ENCODE results near the gene BSN.

Gene BSN

DNA sequence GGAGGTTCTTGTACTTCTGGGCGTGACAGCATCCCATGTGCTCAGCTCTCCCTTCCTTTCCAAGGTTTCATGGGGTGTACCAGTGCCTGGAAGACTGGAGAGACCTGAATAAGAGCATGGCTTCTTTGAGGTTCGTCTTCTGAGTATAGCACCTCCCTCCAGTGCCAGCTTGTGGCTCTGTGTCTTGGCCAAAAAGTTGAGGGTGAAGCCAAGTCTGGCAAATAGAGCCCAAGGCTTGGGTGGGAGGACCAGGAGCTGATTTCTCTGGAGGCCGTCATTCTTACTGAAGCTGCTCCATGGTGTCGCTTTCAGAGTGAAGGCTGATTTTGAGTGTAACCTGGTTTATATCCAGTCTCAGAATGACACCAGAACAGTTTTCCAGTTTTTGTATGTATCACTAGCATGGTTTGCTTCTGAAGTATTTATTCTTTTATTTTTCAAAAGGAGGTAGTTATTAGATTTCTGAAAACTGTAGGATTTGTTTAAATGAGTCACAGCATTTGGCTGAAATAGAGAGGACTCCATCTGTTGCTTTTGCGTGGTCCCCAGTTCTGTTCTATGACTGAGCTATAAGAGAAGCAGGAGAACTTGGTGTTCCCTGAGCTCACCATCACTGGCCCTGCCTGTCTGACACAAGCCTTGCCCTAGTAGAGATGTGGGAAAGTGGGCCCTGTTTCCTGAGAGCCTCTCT lies 47.2 kb downstream of the BSN start:
- TF ChIP-seq, protein P1, sequence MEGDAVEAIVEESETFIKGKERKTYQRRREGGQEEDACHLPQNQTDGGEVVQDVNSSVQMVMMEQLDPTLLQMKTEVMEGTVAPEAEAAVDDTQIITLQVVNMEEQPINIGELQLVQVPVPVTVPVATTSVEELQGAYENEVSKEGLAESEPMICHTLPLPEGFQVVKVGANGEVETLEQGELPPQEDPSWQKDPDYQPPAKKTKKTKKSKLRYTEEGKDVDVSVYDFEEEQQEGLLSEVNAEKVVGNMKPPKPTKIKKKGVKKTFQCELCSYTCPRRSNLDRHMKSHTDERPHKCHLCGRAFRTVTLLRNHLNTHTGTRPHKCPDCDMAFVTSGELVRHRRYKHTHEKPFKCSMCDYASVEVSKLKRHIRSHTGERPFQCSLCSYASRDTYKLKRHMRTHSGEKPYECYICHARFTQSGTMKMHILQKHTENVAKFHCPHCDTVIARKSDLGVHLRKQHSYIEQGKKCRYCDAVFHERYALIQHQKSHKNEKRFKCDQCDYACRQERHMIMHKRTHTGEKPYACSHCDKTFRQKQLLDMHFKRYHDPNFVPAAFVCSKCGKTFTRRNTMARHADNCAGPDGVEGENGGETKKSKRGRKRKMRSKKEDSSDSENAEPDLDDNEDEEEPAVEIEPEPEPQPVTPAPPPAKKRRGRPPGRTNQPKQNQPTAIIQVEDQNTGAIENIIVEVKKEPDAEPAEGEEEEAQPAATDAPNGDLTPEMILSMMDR (IDR thresholded peaks at IDR 0.05; ENCODE audit: low read depth, low read length, missing control alignments): no peak
- DNase-seq (ENCODE audit: extremely low read depth, low read depth): no peak

DNA sequence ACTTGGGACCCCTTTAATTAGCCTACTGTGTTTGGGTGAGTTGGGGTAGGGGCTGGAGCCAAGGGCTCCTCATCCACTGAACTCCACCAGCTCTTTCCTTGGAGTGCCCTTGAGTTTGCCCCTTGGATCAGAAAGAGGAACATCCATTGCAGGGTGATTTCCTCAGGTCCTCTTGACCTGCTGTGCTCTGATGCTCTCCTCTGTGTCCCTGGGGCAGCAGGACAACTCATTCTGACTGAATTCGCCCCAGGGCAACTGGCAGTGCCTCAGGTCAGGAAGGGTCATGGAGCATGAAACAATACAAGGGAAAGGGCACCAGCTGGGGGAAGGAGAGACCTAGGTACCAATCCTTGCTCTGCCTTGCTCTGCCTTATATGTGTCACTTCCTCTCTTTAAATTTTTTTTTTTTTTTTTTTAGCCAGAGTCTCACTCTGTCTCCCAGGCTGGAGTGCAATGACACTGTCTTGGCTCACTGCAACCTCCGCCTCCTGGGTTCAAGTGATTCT lies 47.8 kb downstream of the BSN start:
- no peak for DNase-seq (ENCODE audit: extremely low read depth, low read depth)
- TF ChIP-seq, protein P1 (IDR thresholded peaks at IDR 0.05; ENCODE audit: low read depth, low read length, missing control alignments): no peak
- no peak overlapping the region for H3K4me3 ChIP-seq (replicated peaks; ENCODE audit: low read depth, low read length)

More for the DNA sequence above, 47.2 kb downstream of the BSN start:
- H3K4me3 ChIP-seq (replicated peaks; ENCODE audit: low read depth, low read length): no peak overlapping the region

DNA sequence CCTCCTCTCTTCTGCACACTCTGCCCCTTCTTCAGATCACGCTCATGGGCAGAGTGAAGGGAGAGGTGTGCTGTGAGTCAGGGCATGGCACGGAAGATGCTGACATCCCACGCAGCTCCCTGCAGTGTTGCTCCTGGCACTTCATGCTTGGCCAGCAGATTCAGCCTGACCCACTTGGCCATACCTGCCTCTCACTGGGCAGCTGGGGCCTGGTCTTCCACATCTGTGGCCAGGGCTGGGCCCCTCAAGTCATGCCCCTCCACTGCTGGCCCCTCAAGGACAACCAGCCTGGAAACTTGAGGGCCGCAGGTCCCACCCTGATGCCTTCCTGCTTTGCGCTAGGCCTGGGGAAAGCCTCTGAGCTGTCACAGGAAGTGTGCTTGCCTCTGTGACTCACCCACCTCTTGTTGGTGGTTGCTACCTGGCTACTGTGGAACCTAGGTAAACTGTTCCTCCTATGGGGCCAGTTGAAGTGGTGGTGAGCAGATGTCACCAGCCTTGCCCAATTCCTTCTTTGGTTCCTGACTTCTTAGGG lies 48.7 kb downstream of the BSN start:
- H3K4me3 ChIP-seq (replicated peaks; ENCODE audit: low read depth, low read length): no peak overlapping the region
- TF ChIP-seq, protein P1 (IDR thresholded peaks at IDR 0.05; ENCODE audit: low read depth, low read length, missing control alignments): no peak
- no peak for DNase-seq (ENCODE audit: extremely low read depth, low read depth)

DNA sequence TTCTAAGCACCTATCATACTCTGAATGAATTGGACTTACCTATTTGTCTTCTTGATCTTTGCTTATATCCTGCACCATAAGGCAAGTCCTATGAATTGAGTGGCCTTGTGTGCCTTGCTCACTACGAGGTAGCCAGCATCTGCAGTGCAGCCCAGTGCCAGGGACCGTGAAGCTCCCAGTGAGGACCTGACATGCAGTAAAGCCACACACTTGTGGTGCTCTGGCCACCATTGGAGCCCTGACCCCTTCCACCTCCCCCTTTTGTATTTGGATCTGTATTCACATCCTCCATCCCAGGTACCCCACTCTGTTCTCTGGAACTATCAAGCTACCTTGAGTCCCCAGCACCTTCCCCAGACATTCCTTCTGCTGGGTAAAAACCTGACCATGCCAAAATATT lies 52.1 kb downstream of the BSN start:
- TF ChIP-seq, protein P1 (IDR thresholded peaks at IDR 0.05; ENCODE audit: low read depth, low read length, missing control alignments): no peak
- no peak for DNase-seq (ENCODE audit: extremely low read depth, low read depth)
- no peak overlapping the region for H3K4me3 ChIP-seq (replicated peaks; ENCODE audit: low read depth, low read length)

DNA sequence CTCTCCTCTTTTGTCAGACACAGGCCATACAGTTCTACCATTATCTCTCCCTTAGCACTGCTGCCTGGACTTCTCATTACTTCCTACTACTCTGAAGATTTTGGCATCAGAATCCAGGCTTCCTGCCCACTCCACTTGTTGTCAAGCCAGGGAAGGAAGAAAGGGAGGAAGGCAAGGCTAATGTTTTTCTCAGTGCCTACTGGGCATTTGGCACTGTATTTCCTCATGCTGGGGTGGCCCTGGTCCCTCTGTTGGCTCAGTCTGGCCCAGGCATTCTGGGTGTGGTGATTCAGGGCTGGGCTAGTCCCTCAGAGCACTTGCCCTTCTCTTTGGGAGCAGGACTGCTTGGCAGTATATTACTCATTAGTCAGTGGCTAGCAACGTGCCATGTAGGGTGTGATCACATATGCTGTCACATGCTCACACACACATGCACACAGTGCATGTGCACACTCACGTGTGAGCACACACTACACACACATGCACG lies 52.9 kb downstream of the BSN start:
- H3K4me3 ChIP-seq (replicated peaks; ENCODE audit: low read depth, low read length): no peak overlapping the region
- TF ChIP-seq, protein P1 (IDR thresholded peaks at IDR 0.05; ENCODE audit: low read depth, low read length, missing control alignments): no peak
- no peak for DNase-seq (ENCODE audit: extremely low read depth, low read depth)

DNA sequence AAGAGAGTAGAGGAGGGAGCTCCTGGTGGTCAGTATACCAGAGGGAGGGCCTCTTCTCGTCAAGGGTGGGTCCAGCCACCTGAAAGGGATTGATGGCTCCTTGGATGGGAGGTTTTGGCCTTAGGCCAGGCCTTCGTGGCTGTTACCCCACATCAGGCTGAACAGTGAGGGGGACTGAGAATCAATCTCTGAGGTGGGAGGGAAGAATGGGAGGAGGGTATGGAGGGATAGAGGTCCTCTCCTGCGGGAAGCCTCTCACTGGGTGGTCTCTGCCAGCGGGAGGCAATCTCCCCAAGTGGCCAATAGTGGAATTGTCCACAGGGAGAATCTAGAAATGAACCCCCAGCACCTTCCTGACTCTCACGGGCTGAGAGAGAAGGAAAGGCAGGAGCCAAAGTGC lies 53.5 kb downstream of the BSN start:
- DNase-seq (ENCODE audit: extremely low read depth, low read depth): no peak
- TF ChIP-seq, protein P1 (IDR thresholded peaks at IDR 0.05; ENCODE audit: low read depth, low read length, missing control alignments): peak; percentile 49
- no peak overlapping the region for H3K4me3 ChIP-seq (replicated peaks; ENCODE audit: low read depth, low read length)
